Measurements from ENCODE around the gene C3orf18.
A peak's percentile ranks its signal among the peaks of the same experiment; 100 is the strongest.

C3orf18 gene

DNA sequence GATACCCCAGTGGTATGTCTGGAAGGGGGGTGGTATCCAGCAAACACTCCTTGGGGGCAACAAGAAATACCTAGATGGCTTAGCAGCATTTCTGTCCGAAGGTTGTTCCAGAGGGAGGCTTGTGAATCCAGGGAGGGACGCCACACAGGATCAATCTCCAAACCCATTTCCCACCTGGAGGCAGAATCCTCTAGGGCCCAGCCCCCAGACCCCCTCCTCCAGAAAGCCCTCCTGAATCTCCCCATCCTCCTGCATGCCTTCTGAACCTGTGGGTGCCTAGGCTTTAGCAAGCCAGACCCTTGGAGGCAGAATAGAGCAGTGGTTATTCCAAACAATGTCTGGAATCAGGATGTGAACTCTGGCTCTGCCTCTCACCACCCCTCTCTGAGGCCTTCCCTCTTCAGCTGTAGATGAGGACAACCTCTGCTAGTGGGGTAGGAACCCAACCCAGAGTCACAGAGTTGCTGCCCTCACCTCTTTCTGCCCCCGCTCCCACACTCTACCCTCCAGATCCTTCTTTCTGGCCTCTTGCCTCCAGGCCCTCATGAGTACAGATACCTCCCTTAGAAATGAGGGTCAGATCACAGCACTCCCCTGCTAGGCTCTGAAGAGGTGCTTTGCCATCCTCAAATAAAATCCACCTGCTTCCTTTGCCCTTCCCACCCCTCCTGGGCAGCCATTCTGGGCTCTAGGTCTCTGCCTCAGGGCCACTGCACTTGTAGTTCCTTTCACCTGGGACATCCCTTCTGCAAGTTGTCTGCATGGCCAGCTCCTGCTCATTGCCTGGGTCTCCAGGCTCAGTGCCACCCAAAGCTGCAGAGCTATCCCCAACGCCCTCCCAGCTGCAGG is 35.9 kb upstream of the C3orf18 start:
- Histone ChIP-seq H3K27me3 (ENCODE audit: control insufficient read depth in 2 of 2, insufficient read depth in 2 of 2, low read length in 2 of 2) (no peaks in the 10 kb centered on the region), H3K9me3 (ENCODE audit: control insufficient read depth in 2 of 2, low read length in 2 of 2) (no peaks in the 10 kb centered on the region), H3K9ac (ENCODE audit: low read depth in 1 of 2, low read length in 2 of 2) (peak overlapping the region; percentile 38 to 81), H3K27ac (ENCODE audit: low read depth in 2 of 2, low read length in 2 of 2) (peak overlapping the region; percentile 97 to 99), H3K4me3 (ENCODE audit: low read length in 2 of 2) (no peak overlapping the region), H3K4me1 (ENCODE audit: control insufficient read depth in 2 of 2, insufficient read depth in 2 of 2, low read length in 2 of 2) (peaks cover 50 to 59% of the 10 kb centered on the region in 2 donors), H3K36me3 (ENCODE audit: control insufficient read depth in 2 of 2, insufficient read depth in 2 of 2, low read length in 2 of 2) (peaks cover 25 to 44% of the 10 kb centered on the region in 2 donors)

DNA sequence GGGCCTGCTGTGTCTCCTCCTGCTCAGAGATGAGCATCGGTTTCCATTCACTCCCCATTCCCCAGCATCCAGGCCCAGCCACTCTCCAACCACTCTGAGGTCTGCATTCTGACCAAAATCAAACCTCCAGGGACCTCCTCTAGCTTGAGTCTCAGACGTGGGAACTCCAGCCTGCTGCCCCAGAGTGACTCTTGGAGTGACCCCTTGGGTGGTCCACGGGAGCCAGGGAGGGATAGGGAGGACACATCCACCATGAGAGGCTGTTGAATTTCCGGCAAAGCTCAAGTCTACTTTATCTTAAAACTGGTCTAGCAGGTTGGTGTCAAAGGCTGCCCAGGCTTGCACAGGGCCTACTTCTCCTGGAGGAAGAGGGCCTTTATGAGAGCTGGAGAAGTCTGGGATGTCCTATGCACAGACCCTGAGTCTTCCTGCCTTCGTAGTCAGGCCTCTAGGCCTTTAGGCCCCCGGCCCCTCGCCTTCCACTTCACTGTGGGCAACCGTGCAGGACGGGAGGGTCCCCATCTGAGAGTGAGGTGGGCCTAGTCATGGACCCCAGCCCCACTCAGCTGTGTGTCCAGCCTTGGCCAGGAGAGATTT is 35.1 kb upstream of the C3orf18 start:
- H3K9ac ChIP-seq (ENCODE audit: low read depth in 1 of 2, low read length in 2 of 2): peak overlapping the region; percentile 38 to 81
- H3K27ac ChIP-seq (ENCODE audit: low read depth in 2 of 2, low read length in 2 of 2): peak overlapping the region; percentile 97 to 99
- peaks cover 50 to 59% of the 10 kb centered on the region in 2 donors for H3K4me1 ChIP-seq (ENCODE audit: control insufficient read depth in 2 of 2, insufficient read depth in 2 of 2, low read length in 2 of 2)
- H3K27me3 ChIP-seq (ENCODE audit: control insufficient read depth in 2 of 2, insufficient read depth in 2 of 2, low read length in 2 of 2): no peaks in the 10 kb centered on the region
- H3K36me3 ChIP-seq (ENCODE audit: control insufficient read depth in 2 of 2, insufficient read depth in 2 of 2, low read length in 2 of 2): peaks cover 18 to 36% of the 10 kb centered on the region in 2 donors
- H3K4me3 ChIP-seq (ENCODE audit: low read length in 2 of 2): peak overlapping the region in 1 of 2 donors; percentile 26
- H3K9me3 ChIP-seq (ENCODE audit: control insufficient read depth in 2 of 2, low read length in 2 of 2): no peaks in the 10 kb centered on the region

DNA sequence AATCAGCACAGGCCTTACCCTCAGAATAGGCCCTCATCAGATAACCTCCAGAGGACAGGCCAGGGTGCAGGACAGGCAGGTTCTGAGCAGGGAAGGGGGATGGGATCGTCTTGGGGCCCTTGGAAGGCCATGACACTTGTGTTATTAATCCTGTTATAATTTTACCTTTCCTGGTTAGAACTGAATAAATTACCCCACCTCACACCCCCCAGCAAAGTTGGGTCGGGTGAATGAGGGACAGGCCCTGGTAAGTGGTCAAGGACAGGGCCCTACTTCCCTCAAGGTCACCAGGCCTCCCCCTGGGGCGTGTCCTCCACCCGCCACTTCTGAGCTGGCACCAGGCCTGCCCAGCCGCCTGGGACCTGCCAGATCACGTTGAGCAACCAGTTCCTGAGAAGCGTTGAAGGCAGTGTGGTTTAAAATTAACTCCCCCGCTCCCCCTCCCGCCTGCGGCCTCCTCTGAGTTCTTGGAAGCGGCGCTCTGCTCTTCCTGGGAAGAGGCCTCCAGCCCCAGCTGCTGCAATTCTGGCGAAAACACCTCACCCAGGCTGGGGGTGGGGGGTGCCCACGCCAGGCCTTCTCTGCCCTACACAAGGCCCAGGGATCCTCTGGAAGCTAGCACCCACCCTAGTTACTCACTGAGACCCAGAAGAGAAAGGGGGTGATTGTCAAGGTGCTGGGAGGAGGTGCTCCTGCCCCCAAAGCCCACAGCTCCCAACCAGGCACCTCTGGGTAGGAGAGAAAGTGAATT is 33.5 kb upstream of the C3orf18 start:
- Histone ChIP-seq H3K27ac (ENCODE audit: low read depth in 2 of 2, low read length in 2 of 2) (peak overlapping the region; percentile 97 to 99), H3K27me3 (ENCODE audit: control insufficient read depth in 2 of 2, insufficient read depth in 2 of 2, low read length in 2 of 2) (no peaks in the 10 kb centered on the region), H3K4me3 (ENCODE audit: low read length in 2 of 2) (peak overlapping the region; percentile 41), H3K4me1 (ENCODE audit: control insufficient read depth in 2 of 2, insufficient read depth in 2 of 2, low read length in 2 of 2) (peaks cover 50 to 55% of the 10 kb centered on the region in 2 donors), H3K36me3 (ENCODE audit: control insufficient read depth in 2 of 2, insufficient read depth in 2 of 2, low read length in 2 of 2) (peaks cover 5 to 22% of the 10 kb centered on the region in 2 donors), H3K9me3 (ENCODE audit: control insufficient read depth in 2 of 2, low read length in 2 of 2) (no peaks in the 10 kb centered on the region), H3K9ac (ENCODE audit: low read depth in 1 of 2, low read length in 2 of 2) (peak overlapping the region; percentile 74 to 81)

DNA sequence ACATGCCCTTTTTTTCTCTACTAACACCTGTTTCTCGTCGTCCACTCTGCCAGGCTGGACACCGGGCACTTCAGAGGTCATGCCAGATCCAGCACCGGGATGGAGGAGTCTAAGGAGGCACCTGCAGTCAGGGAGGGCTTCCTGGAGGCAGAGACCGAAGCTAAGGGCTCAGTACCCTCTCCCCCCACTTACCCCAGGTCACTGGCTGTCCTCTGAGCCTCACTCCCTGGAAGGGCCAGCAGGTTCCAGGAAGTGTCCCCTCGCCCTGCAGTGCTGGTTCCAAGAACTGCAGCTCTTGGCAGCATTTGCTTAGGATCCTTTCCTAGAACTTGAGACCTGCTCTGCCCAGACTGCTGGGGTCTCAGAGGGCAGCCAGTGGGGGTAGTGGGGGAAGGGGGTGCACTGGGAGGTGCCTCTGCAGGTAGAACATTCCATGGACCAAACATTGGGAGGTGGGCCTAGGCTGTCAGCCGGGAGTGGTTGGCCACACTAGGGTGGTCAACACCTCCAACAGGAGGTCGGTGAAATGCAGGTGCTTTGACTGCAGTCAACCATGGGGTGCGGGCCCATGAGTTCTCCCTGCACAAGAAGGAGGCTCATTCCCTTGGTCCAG is 32.7 kb upstream of the C3orf18 start:
- Histone ChIP-seq H3K4me3 (ENCODE audit: low read length in 2 of 2) (peak overlapping the region in 1 of 2 donors; percentile 41), H3K9me3 (ENCODE audit: control insufficient read depth in 2 of 2, low read length in 2 of 2) (no peaks in the 10 kb centered on the region), H3K27me3 (ENCODE audit: control insufficient read depth in 2 of 2, insufficient read depth in 2 of 2, low read length in 2 of 2) (no peaks in the 10 kb centered on the region), H3K4me1 (ENCODE audit: control insufficient read depth in 2 of 2, insufficient read depth in 2 of 2, low read length in 2 of 2) (peaks cover 45 to 50% of the 10 kb centered on the region in 2 donors), H3K9ac (ENCODE audit: low read depth in 1 of 2, low read length in 2 of 2) (peak overlapping the region; percentile 74 to 81), H3K27ac (ENCODE audit: low read depth in 2 of 2, low read length in 2 of 2) (peak overlapping the region; percentile 97 to 99), H3K36me3 (ENCODE audit: control insufficient read depth in 2 of 2, insufficient read depth in 2 of 2, low read length in 2 of 2) (peaks cover 3 to 14% of the 10 kb centered on the region in 2 donors)

DNA sequence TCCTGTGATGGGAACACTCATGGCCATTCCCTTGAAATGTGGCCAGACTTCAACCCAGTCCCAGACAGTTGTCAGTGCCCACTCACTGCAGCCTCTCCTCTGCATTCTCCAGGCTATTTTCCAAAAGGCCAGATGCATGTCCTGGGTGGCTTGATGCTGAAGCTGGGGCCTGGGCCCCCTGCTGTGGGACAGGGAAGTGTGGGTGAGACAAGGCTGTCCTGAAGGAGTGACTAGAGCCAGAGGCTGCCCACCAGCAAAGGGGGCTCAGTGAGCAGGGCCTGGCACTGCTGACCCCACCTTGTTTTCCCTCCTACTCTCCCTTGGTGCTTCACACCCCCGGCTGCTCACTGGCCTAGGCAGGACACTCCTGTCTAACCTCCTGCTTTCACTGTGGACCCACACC is 32.2 kb upstream of the C3orf18 start:
- Histone ChIP-seq H3K9ac (ENCODE audit: low read depth in 1 of 2, low read length in 2 of 2) (peak overlapping the region in 1 of 2 donors; percentile 81), H3K36me3 (ENCODE audit: control insufficient read depth in 2 of 2, insufficient read depth in 2 of 2, low read length in 2 of 2) (peaks cover 0 to 9% of the 10 kb centered on the region in 2 donors), H3K9me3 (ENCODE audit: control insufficient read depth in 2 of 2, low read length in 2 of 2) (no peaks in the 10 kb centered on the region), H3K27me3 (ENCODE audit: control insufficient read depth in 2 of 2, insufficient read depth in 2 of 2, low read length in 2 of 2) (no peaks in the 10 kb centered on the region), H3K4me1 (ENCODE audit: control insufficient read depth in 2 of 2, insufficient read depth in 2 of 2, low read length in 2 of 2) (peaks cover 43 to 46% of the 10 kb centered on the region in 2 donors), H3K27ac (ENCODE audit: low read depth in 2 of 2, low read length in 2 of 2) (peak overlapping the region; percentile 97 to 99), H3K4me3 (ENCODE audit: low read length in 2 of 2) (no peak overlapping the region)

DNA sequence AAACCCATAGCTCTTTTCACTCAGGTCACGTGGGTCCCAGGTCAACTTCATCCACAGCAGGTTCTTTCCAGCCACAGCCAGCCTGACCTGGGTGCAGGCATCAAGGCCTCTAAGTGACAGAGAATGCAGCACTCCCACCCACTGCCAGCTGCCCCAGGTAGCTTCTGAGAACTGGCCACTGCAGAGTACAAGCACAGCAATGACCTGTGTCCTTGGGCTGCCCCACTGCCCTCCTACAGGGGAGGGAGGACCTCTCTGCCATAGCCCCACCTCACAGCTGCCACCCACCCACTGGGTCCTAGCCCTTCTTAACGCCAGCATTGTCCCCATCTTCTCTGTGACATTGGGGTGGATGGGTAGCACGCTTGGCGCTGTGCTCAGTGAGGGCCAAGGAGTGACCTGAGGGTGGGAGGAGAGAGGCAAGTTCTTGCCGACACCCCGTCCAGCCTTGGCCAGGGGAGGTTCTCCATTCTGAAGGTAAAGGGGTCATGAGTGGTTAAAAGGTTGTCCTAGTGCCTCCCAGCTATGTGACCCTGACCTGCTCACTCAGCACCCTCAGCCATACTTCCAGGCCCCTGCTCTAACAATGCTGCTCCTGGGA is 31.7 kb upstream of the C3orf18 start:
- H3K27ac ChIP-seq (ENCODE audit: low read depth in 2 of 2, low read length in 2 of 2): peak overlapping the region; percentile 97 to 99
- no peak overlapping the region for H3K9ac ChIP-seq (ENCODE audit: low read depth in 1 of 2, low read length in 2 of 2)
- no peak overlapping the region for H3K4me3 ChIP-seq (ENCODE audit: low read length in 2 of 2)
- H3K9me3 ChIP-seq (ENCODE audit: control insufficient read depth in 2 of 2, low read length in 2 of 2): no peaks in the 10 kb centered on the region
- no peaks in the 10 kb centered on the region for H3K27me3 ChIP-seq (ENCODE audit: control insufficient read depth in 2 of 2, insufficient read depth in 2 of 2, low read length in 2 of 2)
- H3K36me3 ChIP-seq (ENCODE audit: control insufficient read depth in 2 of 2, insufficient read depth in 2 of 2, low read length in 2 of 2): peaks cover 0 to 4% of the 10 kb centered on the region in 2 donors
- H3K4me1 ChIP-seq (ENCODE audit: control insufficient read depth in 2 of 2, insufficient read depth in 2 of 2, low read length in 2 of 2): peaks cover 39 to 44% of the 10 kb centered on the region in 2 donors

DNA sequence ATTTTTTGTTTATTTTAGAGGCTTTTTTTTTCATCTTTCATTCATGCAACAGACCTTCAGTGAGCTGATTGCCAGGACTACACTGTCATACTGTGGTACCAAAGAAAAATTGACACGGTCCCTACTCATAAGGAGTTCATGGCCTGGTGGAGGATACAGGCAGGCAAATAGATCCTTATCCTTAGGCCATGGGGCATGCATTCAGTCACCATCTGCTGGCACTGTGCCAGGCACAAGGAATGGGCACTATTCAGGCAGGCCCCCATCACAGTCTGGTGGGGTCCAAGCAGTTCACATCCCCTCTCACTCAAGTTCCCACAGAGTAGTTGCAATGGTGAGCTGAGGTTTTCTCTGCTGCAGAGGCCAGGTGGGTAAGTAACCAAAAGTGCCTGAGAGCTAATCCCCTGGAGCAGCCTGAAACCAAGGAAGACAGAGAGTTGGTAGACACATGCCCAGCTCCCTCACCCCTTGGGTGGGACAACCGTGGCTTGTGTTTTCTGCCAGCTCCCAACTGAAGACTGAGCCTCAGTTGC is 26.8 kb upstream of the C3orf18 start:
- Histone ChIP-seq H3K9me3 (ENCODE audit: control insufficient read depth in 2 of 2, low read length in 2 of 2) (no peaks in the 10 kb centered on the region), H3K27ac (ENCODE audit: low read depth in 2 of 2, low read length in 2 of 2) (no peak overlapping the region), H3K27me3 (ENCODE audit: control insufficient read depth in 2 of 2, insufficient read depth in 2 of 2, low read length in 2 of 2) (no peaks in the 10 kb centered on the region), H3K36me3 (ENCODE audit: control insufficient read depth in 2 of 2, insufficient read depth in 2 of 2, low read length in 2 of 2) (no peaks in the 10 kb centered on the region), H3K4me3 (ENCODE audit: low read length in 2 of 2) (no peak overlapping the region), H3K9ac (ENCODE audit: low read depth in 1 of 2, low read length in 2 of 2) (peak overlapping the region in 1 of 2 donors; percentile 24), H3K4me1 (ENCODE audit: control insufficient read depth in 2 of 2, insufficient read depth in 2 of 2, low read length in 2 of 2) (peaks cover 11 to 20% of the 10 kb centered on the region in 2 donors)

DNA sequence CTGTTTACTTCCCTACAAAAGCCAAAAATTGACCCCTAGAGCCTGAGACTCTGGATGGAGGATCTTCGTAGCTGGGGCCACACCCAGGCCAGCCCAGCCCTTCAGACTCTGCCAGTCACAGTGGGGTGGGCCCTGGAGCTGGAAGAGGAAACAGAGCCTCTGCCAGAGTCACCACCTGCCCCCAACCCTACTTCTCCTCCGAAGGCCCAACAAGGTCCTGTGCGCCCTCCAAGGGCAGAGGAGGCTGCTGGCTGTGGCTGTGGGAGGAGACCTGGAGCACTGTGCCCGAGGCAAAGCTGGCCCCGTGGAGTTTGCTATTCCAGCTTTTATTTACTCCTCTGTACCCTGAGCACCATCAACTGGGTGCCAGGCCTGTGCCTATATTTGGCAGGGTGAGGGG is 25.0 kb upstream of the C3orf18 start:
- Histone ChIP-seq H3K27me3 (ENCODE audit: control insufficient read depth in 2 of 2, insufficient read depth in 2 of 2, low read length in 2 of 2) (no peaks in the 10 kb centered on the region), H3K9me3 (ENCODE audit: control insufficient read depth in 2 of 2, low read length in 2 of 2) (no peaks in the 10 kb centered on the region), H3K4me1 (ENCODE audit: control insufficient read depth in 2 of 2, insufficient read depth in 2 of 2, low read length in 2 of 2) (peaks cover 11 to 20% of the 10 kb centered on the region in 2 donors), H3K4me3 (ENCODE audit: low read length in 2 of 2) (no peak overlapping the region), H3K27ac (ENCODE audit: low read depth in 2 of 2, low read length in 2 of 2) (peak overlapping the region in 1 of 2 donors; percentile 43), H3K9ac (ENCODE audit: low read depth in 1 of 2, low read length in 2 of 2) (peak overlapping the region in 1 of 2 donors; percentile 24), H3K36me3 (ENCODE audit: control insufficient read depth in 2 of 2, insufficient read depth in 2 of 2, low read length in 2 of 2) (no peaks in the 10 kb centered on the region)

DNA sequence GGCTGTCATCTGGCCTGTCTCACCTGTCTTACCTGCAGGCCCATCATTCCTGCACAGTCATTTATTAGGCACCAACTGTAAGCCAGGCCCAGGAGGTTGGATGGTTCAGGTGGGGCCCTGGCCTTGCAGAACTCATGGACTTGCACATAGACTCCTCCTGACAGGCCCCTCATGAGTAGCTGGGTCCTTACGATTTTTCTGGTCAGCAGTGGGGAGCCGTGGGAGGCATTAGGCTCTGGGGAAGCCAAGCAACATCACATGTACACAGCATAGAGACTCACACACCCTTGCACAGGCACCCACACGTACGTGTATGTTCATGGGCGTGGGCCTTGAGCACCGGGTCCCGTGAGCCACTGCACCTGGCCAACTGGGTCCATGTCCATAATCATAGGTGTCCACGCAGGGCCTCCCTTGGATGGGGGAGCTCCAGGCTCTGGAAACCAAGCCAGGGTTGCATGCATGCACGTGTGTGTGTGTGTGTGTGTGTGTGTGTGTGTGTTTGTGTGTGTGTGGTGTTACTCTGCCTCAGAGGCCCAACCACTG is 23.7 kb upstream of the C3orf18 start:
- peak overlapping the region; percentile 40 to 86 for H3K27ac ChIP-seq (ENCODE audit: low read depth in 2 of 2, low read length in 2 of 2)
- H3K4me3 ChIP-seq (ENCODE audit: low read length in 2 of 2): no peak overlapping the region
- H3K9me3 ChIP-seq (ENCODE audit: control insufficient read depth in 2 of 2, low read length in 2 of 2): no peaks in the 10 kb centered on the region
- H3K36me3 ChIP-seq (ENCODE audit: control insufficient read depth in 2 of 2, insufficient read depth in 2 of 2, low read length in 2 of 2): no peaks in the 10 kb centered on the region
- H3K9ac ChIP-seq (ENCODE audit: low read depth in 1 of 2, low read length in 2 of 2): peak overlapping the region; percentile 1 to 24
- H3K4me1 ChIP-seq (ENCODE audit: control insufficient read depth in 2 of 2, insufficient read depth in 2 of 2, low read length in 2 of 2): peaks cover 11 to 20% of the 10 kb centered on the region in 2 donors
- H3K27me3 ChIP-seq (ENCODE audit: control insufficient read depth in 2 of 2, insufficient read depth in 2 of 2, low read length in 2 of 2): no peaks in the 10 kb centered on the region
